CD4-positive, alpha-beta T cell (primary cell): Measurements from ENCODE around the gene GTF2A2. TPM values are rescaled to one million over a fixed set of nuclear protein-coding genes. Genes with fewer than 3 reads are reported as not detected.

Experiments used
- ATAC-seq: fragments of 200-7000 bp; cut with Tn5 transposase; one replicate; pipeline ENCODE4 v1.10.0; 2022; ENCODE audit warnings: mild to moderate bottlenecking; ENCODE audit not compliant: poor library complexity
- CTCF ChIA-PET: fragments of 350-600 bp; sonication (Branson Sonifier 250); formaldehyde crosslinking; loops from one replicate; lab custom pipeline; 2021; ENCODE audit warnings: antibody characterized with exemption, inconsistent platforms; lab: Charles Lee
- POLR2A ChIA-PET: fragments of 350-600 bp; sonication (Branson Sonifier 250); formaldehyde crosslinking; loops from one replicate; lab custom pipeline; 2021; ENCODE audit warnings: antibody characterized with exemption, inconsistent platforms; lab: Charles Lee
- DNase-seq, 14 experiments: peaks; one replicate each; pipeline ENCODE4 v3.0.0-alpha.2; 2013 to 2020; ENCODE audit warnings: mixed read lengths in 2 of 14
- H3K27ac ChIP-seq, 2 donors: one replicate each; pipeline versions ENCODE4 v1.5.1 to v1.7.0; 2013; ENCODE audit warnings: low read length in 2 of 2, low read depth in 1 of 2, mild to moderate bottlenecking in 1 of 2
- H3K27me3 ChIP-seq, 2 experiments: 1 replicate in 1 of 2; 2 replicates in 1 of 2; pipeline versions ENCODE4 v1.6.1 to v1.7.0; 2013; ENCODE audit warnings: low read length in 2 of 2, control low read depth in 1 of 2, mild to moderate bottlenecking in 1 of 2, moderate library complexity in 1 of 2; ENCODE audit not compliant: insufficient read depth in 2 of 2, control insufficient read depth in 1 of 2
- H3K36me3 ChIP-seq: one replicate; pipeline ENCODE4 v1.6.1; 2013; ENCODE audit warnings: low read length, control low read depth; ENCODE audit not compliant: insufficient read depth
- H3K4me1 ChIP-seq: one replicate; pipeline ENCODE4 v1.6.1; 2013; ENCODE audit warnings: low read length, control low read depth; ENCODE audit not compliant: insufficient read depth
- H3K4me3 ChIP-seq: one replicate; pipeline ENCODE4 v1.5.1; 2013; ENCODE audit warnings: mild to moderate bottlenecking, low read length, moderate library complexity
- H3K9me3 ChIP-seq, 2 experiments: 1 replicate in 1 of 2; 2 replicates in 1 of 2; pipeline versions ENCODE4 v1.6.1 to v1.7.0; 2013; ENCODE audit warnings: low read length in 2 of 2, mild to moderate bottlenecking in 2 of 2, control low read depth in 1 of 2, moderate library complexity in 1 of 2; ENCODE audit not compliant: control insufficient read depth in 1 of 2, insufficient read depth in 1 of 2
- H3K27ac Mint-ChIP-seq: one replicate; pipeline ENCODE4 v1.8.0; 2020; ENCODE audit warnings: mixed read lengths
- H3K27me3 Mint-ChIP-seq: one replicate; pipeline ENCODE4 v1.8.0; 2021; ENCODE audit warnings: mixed read lengths
- H3K36me3 Mint-ChIP-seq: one replicate; pipeline ENCODE4 v1.8.0; 2021; ENCODE audit warnings: low read depth, mixed read lengths
- H3K4me1 Mint-ChIP-seq: one replicate; pipeline ENCODE4 v1.8.0; 2021; ENCODE audit warnings: low read depth, mixed read lengths
- H3K4me3 Mint-ChIP-seq: one replicate; pipeline ENCODE4 v1.8.0; 2020; ENCODE audit warnings: mild to moderate bottlenecking, mixed read lengths
- H3K9me3 Mint-ChIP-seq: one replicate; pipeline ENCODE4 v1.8.0; 2020; ENCODE audit warnings: mixed read lengths
- CTCF ChIP-seq: fragments of 200-600 bp; IDR thresholded peaks from one replicate; pipeline ENCODE4 v1.8.0; 2022; ENCODE audit warnings: antibody characterized with exemption, mild to moderate bottlenecking
- intact Hi-C, 2 experiments: fragments of 100-400 bp; cut with DNase I in 1 of 2; cut with micrococcal nuclease in 1 of 2; formaldehyde crosslinking; loops; one replicate each; pipeline versions ENCODE4 v1.15.1 to v1.9.0; 2023 to 2025; cut with DNase I, micrococcal nuclease
- polyA plus RNA-seq, 2 donors: library from polyadenylated mRNA; unstranded; fragments of 120-200 nt; gene quantifications; one replicate each; pipeline ENCODE4 v1.2.1, GENCODE V29; 2013
- total RNA-seq, 174 experiments: library from RNA in 2 of 174; stranded (reverse) in 2 of 174; gene quantifications; one replicate each; pipeline ENCODE4 v1.2.3 and lab custom pipeline; 2021 to 2026

GTF2A2 gene, protein sequence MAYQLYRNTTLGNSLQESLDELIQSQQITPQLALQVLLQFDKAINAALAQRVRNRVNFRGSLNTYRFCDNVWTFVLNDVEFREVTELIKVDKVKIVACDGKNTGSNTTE
- total RNA-seq (10 to 100 TPM; 40.3 to 44.6 TPM), total RNA-seq (lab: John Stamatoyannopoulos, UW) (19.0 to 91.1 (median 29.2) reads per million in 172 experiments)
- 73.6 TPM for polyA plus RNA-seq (2013, experiment 1 of 2)
- 82.4 TPM for polyA plus RNA-seq (2013, experiment 2 of 2)

- DNase-seq = peak; percentile 82 to 96 (median 89)
These were observed at the start of gene GTF2A2 for GRCh38 chr15:59656897-59657634. Gene GTF2A2, minus strand, starts transcription at chr15:59657515. Its CDS starts 5,238 bp downstream, at chr15:59652277.

DNA sequence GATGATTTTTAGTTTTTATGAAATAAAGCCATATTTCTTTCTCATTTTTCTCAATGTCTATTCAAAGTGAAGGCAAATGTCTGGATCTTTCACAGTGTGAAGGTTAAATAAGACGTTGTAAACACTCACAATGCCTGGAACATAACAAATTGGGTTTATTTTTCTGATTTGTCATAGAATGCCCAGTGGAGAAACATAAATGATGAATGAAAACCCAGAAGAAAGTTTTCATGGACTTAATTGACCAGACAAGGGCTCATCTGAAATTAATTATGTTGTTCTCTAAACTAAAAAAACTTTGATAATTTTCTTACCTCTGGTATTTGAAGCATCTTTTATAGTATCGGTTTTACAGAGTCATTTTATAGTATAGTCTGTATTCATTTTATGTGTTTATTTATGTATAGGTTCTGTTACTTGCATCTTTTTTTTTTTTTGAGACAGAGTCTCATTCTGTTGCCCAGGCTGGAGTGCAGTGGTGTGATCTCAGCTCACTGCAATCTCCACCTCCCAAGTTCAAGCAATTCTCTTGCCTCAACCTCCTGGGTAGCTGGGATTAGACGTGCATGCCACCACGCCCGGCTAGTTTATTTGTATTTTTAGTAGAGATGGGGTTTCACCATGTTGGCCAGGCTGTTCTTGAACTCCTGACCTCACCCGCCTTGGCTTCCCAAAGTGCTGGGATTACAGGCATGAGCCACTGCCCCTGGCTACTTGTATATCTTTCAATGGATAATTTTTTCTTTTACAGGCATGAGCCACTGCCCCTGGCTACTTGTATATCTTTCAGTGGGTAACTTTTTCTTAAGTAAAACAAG lies 46.9 kb upstream of the GTF2A2 start:
- Histone ChIP-seq H3K9me3 (no peaks in the 10 kb centered on the region), H3K4me3 (no peak overlapping the region), H3K4me1 (no peaks in the 10 kb centered on the region), H3K27ac (no peak overlapping the region), H3K36me3 (no peaks in the 10 kb centered on the region), H3K27me3 (no peaks in the 10 kb centered on the region)
- Mint-ChIP-seq H3K36me3 (no peaks in the 10 kb centered on the region), H3K27ac (no peak overlapping the region), H3K4me1 (no peaks in the 10 kb centered on the region), H3K9me3 (no peaks in the 10 kb centered on the region), H3K27me3 (peaks cover 9% of the 10 kb centered on the region), H3K4me3 (no peak overlapping the region)
- ChIA-PET POLR2A (no interaction called here), CTCF (interaction anchor here (1.1 kb wide), 1 partner anchor 21 kb away, joined by 3 read pairs; no protein-coding TSS in a partner anchor)
- DNase-seq (no peak), ATAC-seq (no peak)
- no peak for TF ChIP-seq CTCF
- intact Hi-C loops = no loop called here

More at GRCh38 chr15:59656897-59657634, at the start of gene GTF2A2:
- Mint-ChIP-seq H3K27ac (no peak within 1 kb of the TSS), H3K4me1 (no peaks in the 10 kb centered on the region), H3K4me3 (peak within 1 kb of the TSS; percentile 57), H3K9me3 (no peaks in the 10 kb centered on the region), H3K36me3 (peaks cover 29% of the 10 kb centered on the region), H3K27me3 (no peaks in the 10 kb centered on the region)
- no peaks in the 10 kb centered on the region for H3K9me3 ChIP-seq
- peaks cover 17% of the 10 kb centered on the region for H3K4me1 ChIP-seq
- H3K36me3 ChIP-seq = peaks cover 44% of the 10 kb centered on the region
- peak within 1 kb of the TSS; percentile 94 for H3K4me3 ChIP-seq
- ChIA-PET CTCF (interaction anchor here (1.0 to 2.1 kb wide), 2 partner anchors 31 to 33 kb away, joined by 3 to 10 read pairs; partner anchors contain the start of gene BNIP2), POLR2A (interaction anchor here (0.6 to 4.5 kb wide), 11 partner anchors 8 to 935 kb away, joined by 3 to 68 read pairs (median 3); partner anchors contain the start of gene BNIP2)
- intact Hi-C loops = loop anchor here (1.0 to 10.0 kb wide), 7 partner anchors 32 to 910 kb away; partner anchors contain the start of genes BNIP2 (in 2 of the 2), ADAM10 (in 1 of the 2), ANXA2 (in 1 of the 2) and MINDY2 (in 1 of the 2)
- TF ChIP-seq CTCF = no peak
- no peaks in the 10 kb centered on the region for H3K27me3 ChIP-seq
- H3K27ac ChIP-seq = peak within 1 kb of the TSS; percentile 77 to 86
- peak; percentile 98 for ATAC-seq

DNA sequence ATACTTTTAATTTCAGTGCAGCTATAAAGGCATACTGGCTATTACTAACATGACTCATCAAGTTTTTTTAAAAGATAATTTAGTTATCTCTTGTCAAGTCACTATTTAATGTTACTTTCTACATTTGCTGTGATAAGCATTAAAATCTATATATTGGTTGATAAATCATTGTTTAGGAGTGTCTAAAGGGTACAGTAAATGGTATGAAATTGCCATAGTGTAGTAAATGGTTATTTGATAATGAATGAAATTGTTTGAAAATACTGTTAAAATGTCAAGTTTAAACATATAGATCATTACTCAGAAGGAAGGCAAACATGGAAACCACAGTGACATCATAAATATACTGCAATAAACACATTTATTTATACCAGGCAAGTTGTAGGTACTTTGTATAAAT lies 45.0 kb upstream of the GTF2A2 start:
- Mint-ChIP-seq H3K4me1 (no peaks in the 10 kb centered on the region), H3K27me3 (peaks cover 5% of the 10 kb centered on the region), H3K27ac (no peak overlapping the region), H3K9me3 (no peaks in the 10 kb centered on the region), H3K4me3 (no peak overlapping the region), H3K36me3 (no peaks in the 10 kb centered on the region)
- Histone ChIP-seq H3K9me3 (no peaks in the 10 kb centered on the region), H3K36me3 (no peaks in the 10 kb centered on the region), H3K27me3 (no peaks in the 10 kb centered on the region), H3K4me3 (no peak overlapping the region), H3K4me1 (no peaks in the 10 kb centered on the region), H3K27ac (no peak overlapping the region)
- ChIA-PET CTCF (no interaction called here), POLR2A (no interaction called here)
- no peak for TF ChIP-seq CTCF
- DNase-seq (no peak), ATAC-seq (no peak)
- intact Hi-C loops = no loop called here
